GM19455 (cell line): Measurements from ENCODE around the gene NTSR1.

Source experiments
- ATAC-seq: cut with Tn5 transposase; IDR thresholded peaks from one replicate; pipeline ENCODE4 v1.9.1; 2021; ENCODE audit not compliant: unreplicated experiment

Gene NTSR1

DNA sequence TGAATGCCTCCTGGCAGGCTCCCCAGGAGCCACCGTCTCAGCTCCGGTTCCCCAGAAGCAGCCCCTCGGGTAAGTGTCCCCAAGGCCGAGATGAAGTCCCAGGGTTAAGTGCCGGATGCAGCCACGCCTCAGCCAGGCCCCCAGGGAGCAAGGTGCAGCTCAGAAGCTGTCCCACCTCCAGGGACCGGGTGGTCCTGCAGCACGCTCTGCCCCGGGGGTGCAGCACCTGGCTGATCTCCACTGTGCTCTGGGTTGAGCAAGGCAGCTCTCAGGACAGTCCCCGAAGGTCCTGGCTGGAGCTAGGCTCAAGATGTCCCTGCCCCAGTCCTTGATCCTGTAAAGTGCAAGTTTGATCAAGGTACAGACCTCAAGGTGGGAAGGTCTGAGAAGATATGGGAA, 15.1 kb upstream of the NTSR1 start:
- ATAC-seq = no peak

- no peak for ATAC-seq
These were observed 14.5 kb upstream of the NTSR1 start for GRCh38 chr20:62694106-62694505.

- ATAC-seq = no peak
These were observed 13.8 kb upstream of the NTSR1 start for GRCh38 chr20:62694868-62695267.

- no peak for ATAC-seq
These were observed 12.9 kb upstream of the NTSR1 start for GRCh38 chr20:62695448-62696414.

GRCh38 chr20:62696434-62696957, 12.1 kb upstream of the NTSR1 start:
- ATAC-seq = no peak

DNA sequence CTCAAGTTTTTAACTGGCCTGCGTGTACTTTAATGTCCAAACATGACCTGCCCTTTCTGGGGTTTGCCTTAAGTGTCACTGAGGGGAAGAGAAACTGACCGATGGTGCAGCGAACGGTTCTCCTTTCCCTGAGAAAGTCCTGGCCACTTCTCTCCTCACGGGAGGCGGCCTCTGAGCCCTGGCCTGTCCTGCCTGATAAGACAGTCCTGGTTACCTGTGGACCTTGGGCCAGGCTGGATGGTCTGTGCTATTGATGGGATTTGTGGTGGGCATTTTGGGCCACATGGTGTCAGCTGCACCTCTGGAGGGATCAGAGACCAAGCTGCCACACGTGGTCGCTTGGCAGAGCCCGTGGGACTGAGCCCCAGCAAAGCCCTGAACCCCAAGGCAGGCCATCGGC, 11.6 kb upstream of the NTSR1 start:
- no peak for ATAC-seq

DNA sequence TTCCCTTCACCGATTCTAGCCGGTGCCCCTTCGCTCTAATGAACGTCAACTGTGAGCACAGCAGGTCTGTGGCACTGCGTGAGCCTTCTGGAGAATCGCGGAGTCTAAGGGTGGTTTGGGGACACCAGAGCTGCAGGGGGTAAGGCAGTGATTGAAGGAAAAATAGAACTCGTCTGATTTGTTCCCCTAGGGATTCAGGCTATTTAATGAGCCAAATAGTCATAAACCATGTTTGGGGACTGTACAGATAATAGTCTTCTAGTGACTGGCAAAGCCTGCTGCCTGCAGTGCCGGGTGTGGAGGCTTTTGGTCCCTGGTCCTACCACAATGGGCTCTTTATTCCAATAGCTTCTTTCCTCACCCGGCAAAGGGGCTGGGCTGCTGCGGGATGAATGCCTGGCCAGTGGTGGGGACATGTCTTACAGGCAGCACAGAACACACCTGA, 11.1 kb upstream of the NTSR1 start:
- no peak for ATAC-seq

DNA sequence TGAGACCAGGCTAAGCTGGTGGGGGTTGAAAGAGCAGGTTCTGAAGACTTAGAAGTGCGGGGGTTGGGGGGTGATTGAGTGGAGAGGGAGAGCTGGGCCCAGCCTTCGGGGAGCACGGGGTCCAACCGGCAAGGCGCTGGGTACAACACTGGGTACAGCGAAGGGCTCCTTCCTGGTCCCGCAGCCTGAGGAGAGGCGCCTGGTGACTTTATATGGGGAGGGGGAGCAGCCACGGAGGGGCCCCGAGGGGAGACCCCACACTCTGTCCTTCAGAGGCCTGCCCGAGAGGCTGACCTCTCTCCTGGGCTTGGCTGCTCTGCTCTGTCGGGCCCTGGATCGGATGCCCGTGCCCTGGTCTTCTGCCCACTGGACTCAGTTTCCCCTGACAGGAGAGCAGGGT, 10.4 kb upstream of the NTSR1 start:
- ATAC-seq = no peak

DNA sequence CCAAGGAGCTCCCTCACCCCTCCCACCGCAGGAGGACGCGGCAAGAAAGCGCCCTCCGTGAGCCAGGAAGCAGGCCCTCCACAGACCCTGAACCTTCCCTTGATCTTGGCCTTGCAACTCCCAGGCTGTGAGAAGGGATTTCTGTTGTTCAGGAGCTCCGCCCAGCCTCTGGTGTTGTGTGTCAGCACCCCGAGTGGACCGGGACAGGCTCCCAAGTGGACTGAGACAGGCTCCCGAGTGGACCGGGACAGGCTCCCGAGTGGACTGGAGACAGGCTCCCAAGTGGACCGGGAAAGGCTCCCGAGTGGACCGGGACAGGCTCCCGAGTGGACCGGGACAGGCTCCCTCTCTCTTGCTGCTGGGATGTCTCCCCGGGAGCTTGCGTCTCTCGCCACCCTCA, 9.3 kb upstream of the NTSR1 start:
- no peak for ATAC-seq

DNA sequence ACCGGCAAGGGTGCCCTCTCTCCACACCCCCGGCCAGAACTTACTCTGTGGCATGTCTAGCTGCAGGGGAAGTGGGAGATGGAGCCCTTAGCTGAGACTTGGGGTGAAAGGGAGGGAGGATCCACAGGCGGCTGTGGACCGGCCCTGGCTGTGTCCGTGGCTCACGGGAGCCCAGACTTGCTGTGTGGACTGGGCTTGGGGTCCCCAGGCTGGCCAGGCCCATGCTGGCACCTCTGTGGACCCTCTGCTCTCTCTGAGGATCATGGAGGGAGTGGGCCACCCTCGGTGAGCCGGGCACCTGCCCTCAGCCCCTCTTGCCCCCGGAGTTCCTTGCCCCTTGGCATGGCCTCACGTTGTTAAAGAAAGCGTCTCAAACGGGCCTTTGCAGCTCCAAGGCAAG, 8.9 kb upstream of the NTSR1 start:
- ATAC-seq = no peak

DNA sequence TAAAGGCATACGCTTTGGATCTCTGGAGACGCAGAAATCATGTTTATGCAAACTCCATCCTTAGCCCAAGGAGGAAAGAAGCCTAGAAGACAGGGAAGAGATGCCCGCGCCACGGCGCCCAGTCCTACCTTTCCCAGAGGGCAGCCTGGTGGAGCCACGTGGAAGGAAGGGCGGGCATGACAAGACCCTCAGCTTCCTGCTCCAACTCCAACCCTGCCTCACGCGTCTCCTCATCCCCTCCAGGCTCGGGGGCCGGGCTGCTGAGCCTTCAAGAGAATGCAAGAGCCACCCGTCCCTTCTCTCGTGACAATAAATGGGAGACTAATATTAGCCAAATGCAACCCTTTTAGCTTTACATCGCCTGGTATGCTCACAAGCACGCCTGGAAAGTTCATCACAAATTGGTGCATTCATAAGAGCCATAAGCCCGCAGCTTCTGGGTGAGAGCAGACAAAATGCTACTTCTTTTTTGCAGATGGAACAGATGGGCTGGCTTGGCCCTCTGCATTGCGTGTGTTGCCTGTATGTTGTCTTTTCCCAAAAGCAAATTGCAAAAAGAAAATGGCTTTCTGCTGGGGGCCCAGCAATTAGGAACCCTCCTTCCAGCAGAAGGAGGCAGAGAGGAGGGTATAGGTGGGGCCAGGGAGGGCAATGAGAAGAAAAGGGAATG, 8.2 kb upstream of the NTSR1 start:
- ATAC-seq = no peak

GRCh38 chr20:62701161-62702012, 7.2 kb upstream of the NTSR1 start:
- no peak for ATAC-seq

GRCh38 chr20:62702013-62702300, 6.7 kb upstream of the NTSR1 start:
- ATAC-seq = no peak

DNA sequence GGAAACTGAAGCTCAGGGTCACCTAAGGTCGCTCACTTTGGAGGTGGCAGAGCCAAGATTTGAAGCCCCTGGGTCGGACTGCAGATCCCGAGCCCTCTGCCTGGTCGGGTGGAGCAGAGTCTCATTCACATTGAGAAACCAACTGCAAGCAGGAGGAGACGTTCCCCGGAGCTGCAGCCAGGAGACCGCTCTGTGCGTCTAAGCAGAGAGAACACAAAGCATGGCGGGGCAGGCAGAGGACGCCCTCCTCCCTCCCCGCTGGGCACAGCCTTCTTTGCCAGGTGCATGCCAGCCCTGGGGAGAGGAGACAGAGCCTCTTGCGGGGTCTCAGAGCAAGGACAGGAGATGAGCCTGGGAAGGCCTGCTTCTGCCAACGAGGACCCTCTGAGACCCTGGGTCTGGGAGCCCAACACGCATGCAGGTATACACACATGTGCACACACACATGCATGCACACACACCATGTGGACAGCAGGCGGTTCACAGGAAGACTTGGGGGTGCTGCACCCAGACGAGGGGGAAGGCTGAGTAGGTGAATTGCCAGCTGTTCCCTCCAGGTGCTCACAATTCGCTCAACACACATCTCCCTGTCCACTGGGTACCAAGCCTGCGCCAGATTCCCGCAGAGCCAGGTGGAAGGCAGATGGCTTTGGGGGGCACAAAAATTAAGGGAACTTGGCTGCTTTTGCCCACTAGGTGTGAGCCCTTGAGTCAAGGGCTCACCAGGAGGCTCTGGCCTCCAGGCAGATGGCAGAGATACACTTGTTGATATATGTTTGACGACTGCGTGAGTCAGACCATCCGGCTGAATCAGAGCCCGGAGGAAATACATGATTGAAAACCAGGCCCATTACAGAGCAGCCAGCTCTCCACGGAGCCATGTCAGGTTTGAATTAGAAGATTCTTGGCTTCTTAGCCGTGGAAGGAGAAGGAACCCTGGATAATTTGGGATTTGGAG, 5.5 kb upstream of the NTSR1 start:
- ATAC-seq = no peak

DNA sequence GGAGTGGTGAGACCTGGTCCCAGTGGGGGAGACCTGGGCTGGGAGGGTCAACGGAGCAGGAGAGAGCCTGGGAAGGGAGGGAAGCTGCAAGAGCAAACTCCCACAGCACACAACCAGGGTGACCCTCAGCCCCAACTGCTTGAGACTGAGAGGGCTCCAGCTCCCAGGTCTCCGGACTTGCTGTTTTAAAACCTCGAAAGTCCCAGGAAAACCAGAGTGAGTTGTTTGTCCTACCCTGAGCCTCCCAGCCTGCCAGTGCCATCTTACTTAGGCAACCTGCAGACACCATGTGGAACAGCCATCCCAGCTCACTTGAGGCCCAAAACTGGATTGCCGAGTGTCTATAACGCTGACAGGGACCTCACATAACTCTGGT, 4.8 kb upstream of the NTSR1 start:
- ATAC-seq = no peak

- ATAC-seq = no peak
These were observed 4.2 kb upstream of the NTSR1 start for GRCh38 chr20:62704341-62704948.

DNA sequence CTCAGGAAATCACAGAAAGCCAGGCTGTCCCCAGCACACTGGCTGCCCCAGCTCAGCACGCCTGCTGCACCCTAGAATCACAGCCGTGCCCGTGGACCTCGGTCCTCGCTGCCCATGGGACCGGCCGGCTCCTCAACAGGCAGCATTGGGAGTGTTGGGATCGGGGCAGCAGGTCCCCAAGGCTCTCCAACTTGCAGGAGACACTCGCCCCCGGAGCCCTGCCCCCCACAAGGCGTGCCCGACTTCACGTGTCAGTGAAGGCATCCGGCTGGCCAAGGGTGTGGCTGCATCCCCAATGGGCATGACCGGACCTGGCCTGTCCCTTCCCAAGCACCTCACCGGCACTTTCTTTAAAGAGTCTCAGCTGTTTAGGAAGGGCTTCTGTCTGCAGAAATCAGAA, 3.0 kb upstream of the NTSR1 start:
- ATAC-seq = no peak

DNA sequence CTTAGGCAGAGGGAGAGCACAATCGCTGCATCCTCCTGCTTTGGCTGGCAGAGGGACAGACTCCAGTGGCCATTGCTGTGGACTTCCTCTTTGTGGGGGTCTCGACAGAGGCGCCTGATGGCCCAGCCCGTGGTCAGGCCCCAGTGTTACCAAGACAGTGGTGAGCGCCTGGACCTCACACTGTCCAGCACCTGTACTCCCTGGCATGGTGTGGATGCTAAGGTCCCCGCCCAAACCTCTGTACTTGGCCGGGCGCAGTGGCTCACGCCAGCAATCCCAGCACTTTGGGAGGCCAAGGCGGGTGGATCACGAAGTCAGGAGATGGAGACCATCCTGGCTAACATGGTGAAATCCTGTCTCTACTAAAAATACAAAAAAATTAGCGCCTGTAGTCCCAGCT, 2.3 kb upstream of the NTSR1 start:
- ATAC-seq = no peak

GRCh38 chr20:62706857-62707256, 1.8 kb upstream of the NTSR1 start:
- no peak for ATAC-seq
